Dermis blood vessel endothelial cell (primary cell): ENCODE results near the gene KDELR1. TPM values are rescaled to one million over a fixed set of nuclear protein-coding genes. Genes with fewer than 3 reads are reported as not detected.
A peak's percentile ranks its signal among the peaks of the same experiment; 100 is the strongest.
"Not testable (repeated sequence)": the region's sequence is repeated elsewhere in the genome, so short reads cannot be mapped to it uniquely, and the experiment has no call there.

Experiments
- DNase-seq: peaks from one replicate; pipeline ENCODE4 v3.0.0; 2010
- total RNA-seq: library from RNA; depleted of rRNA; stranded (reverse); fragments of >200 nt; gene quantifications from 2 replicates; pipeline ENCODE4 v1.2.3, GENCODE V29; 2014

KDELR1 gene
- total RNA-seq, 1 donor from 2014 or later, result 37.6 TPM

- no peak for DNase-seq
Observed at GRCh38 chr19:48397263-48398101, 6.1 kb upstream of the KDELR1 start.

DNA sequence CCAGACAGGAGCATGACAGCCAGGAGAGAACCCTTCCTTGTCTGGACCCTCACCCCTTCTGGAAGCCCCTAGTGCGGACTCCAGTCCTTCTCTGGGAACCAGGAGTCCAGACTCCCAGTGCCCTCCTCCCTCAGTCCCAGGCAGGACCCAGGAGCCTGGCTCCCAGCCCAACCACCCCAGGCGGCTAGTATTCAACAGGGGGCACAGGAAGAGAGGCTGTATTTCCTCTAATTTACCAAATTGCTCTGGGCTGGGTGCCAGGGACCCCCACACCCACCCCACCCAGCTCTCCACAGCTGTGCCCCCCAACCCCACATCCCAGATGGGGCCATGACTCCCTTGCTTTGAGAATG is 5.4 kb upstream of the KDELR1 start:
- no peak for DNase-seq

DNA sequence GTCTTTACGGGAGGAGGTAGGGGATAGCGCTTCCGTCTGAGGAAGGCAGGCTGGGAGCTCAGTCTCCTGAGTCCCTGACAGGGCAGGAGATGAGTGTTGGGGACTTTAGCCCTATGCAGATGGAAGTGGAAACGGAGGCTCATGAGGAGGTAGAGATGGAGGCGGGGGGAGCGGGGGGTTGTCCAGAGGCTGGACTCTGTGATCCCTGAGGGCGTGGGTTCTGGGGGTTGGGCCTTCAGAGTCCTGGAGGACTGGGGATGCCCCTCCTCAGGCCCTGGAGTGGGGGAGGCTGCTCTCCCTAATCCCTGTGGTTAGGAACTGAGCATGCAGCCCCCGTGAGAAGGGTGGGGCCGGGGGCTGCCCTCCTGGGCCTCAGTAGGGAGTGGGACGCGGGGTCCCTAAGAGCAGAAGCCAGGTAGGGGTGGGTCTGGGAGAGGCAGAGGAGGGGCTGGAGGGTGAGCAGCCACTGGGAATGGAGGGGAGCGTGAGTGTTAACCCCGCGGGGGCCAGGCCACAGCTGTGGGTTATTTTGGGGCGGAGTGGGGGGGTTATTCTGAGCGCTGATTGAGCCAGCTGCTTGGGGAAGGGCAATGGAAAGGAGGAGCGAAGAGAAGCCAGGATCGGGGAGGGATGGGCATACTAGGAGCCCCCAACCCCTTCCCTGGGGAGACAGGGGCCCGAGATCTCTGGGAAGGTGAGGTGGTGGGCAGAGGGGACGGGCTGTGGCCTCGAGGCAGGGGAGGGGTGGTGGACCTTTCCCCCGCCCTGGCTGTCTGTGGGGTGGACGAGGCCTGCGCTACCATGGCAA is 4.9 kb upstream of the KDELR1 start:
- no peak for DNase-seq

DNA sequence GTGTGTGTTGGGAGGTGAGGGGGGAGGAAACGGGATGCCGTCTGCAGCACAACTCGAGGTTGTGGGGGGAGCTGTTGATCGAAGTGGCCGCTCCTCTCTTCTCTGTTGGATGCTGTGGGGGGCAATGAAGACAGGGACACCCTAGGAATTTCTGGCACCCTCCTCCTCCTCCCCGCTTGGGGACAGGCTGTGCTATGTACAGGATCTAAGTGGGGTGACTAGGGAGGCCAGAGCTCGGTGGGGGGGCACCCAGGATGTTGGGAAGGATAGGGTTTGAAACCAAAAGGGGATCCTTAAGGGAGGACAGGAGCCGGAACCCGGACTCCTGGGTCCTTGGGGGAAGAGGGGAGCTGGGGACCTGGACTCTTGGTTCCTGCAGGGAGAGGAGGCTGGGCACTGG is 4.1 kb upstream of the KDELR1 start:
- no peak for DNase-seq

GRCh38 chr19:48395170-48395455 is 3.8 kb upstream of the KDELR1 start:
- DNase-seq, result no peak

DNA sequence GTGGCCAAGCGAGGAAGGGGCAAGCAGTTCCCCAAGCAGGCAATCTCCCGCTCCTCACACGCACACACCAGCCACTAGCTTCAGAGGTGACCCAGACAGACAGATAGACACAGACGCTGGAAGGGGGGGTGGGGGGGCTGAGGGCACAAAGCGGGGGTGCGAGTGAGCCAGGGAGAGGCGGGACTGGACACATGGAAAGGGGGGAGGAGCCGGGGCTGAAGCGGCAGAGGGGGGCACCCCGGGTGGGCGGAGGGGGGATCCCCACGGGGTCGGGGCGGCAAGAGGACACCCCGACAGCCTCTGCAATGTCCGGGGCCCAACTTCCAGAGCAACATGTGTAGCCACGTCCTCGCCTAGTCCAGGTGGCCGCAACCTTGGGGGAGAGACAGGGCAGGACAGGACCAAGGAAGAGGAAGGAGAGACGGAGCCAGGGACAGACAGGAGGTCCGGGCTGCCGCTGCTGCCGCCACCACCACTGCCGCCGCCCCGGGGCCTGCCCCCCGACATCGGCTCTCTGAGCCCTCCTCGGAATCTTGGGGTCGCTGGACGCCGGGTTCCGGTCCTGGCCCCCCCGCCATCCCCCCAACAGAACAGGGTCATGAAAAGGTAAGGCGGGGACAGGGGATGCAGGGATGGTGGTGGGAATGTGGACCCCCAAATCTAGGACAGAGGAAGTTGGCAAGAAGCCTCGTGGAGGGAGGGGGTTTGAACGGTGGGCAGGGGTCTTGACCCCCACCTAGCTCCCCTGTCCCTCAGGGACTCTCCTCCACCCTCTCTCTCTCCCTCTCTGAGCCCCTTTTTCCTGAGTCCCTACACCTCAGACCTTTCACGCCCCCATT is 3.2 kb upstream of the KDELR1 start:
- DNase-seq, result no peak

DNA sequence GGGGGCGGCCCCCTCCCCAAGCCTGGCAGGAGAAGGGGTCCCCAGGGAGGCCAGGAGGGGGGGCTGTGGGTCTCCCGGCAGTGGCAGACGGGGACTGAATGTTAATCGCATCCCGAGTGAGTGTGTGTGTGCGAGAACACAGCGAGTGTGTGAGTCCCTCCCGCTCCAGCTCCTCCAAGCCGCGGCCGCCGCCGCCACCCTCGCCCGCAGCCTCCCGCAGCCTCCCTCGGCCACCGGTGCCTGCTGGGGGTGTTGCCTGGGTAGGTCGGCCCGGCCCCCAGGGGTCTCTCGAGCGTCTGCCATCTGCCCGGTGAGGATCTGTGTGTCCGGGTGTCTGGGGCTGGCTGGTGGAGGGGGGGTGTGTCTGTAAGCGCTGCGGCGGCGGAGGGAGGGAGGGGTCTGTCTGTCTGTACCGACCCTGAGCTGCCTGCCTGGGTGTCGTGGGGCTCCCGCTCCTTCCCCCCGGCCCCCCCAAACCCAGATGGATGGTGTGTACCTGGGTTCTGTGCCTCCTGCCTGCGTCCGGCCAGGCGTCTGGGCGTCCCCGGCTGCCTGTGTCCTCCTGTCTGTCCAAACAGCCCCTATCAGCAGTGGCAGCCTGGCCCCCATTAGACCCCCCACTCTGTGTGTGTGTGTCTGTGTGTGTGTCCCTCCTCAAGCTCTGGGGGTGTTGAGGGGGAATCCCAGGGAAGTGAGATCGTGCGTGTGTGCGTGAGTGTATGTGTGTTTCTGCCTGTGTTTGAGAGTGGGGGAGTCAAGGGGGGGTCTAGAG is 2.4 kb upstream of the KDELR1 start, which contains the start of gene GRIN2D:
TSS of gene GRIN2D (plus strand) at position 110 of the 772 bp plus-strand sequence. CDS start 4,725 bp downstream, outside the sequence.
- peak; percentile 39 for DNase-seq

DNA sequence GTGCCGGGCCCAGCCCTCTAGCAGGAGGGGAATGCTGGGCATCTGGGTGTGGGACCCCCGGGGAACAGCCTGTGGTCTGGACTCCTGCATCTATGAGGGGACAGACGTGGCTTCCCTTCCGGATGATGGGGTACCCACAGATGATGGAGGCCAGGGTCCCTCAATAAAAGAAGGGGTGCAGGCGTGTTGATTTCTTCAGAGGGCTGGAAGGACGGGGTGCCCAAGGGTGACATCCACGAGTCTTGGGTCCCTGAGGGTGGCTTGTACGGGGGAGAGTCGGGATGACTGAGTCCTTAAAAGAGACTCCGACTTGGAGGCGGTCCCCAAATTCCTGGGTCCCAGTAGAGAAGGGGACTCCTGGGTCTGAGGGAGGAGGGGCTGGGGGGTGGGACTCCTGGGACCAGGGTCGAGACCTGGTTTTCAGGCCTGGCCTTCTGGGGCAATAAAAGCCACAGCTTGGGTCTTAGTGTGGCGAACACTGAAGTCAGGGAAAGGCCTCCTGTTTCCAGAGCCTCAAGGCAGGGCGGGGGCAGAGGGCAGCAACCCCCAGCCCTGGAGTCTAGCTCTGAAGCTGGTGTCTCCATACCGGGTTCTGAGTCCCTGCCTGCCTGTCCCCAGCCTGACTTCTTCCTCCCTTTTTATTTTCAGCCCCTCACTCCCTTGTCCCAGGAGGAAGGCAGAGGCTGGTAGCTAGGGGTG is 1.7 kb upstream of the KDELR1 start:
- DNase-seq, result no peak

DNA sequence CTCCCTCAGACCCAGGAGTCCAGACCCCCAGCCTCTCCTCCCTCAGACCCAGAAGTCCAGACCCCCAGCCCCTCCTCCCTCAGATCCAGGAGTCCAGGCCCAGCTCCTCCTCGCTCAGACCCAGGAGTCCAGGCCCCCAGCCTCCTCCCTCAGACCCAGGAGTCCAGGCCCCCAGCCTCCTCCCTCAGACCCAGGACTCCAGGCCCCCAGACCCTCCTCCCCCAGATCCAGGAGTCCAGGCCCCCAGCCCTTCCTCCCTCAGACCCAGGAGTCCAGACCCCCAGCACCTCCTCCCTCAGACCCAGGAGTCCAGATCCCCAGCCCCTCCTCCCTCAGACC is 624 bp upstream of the KDELR1 start:
- DNase-seq, result not testable (repeated sequence)

DNA sequence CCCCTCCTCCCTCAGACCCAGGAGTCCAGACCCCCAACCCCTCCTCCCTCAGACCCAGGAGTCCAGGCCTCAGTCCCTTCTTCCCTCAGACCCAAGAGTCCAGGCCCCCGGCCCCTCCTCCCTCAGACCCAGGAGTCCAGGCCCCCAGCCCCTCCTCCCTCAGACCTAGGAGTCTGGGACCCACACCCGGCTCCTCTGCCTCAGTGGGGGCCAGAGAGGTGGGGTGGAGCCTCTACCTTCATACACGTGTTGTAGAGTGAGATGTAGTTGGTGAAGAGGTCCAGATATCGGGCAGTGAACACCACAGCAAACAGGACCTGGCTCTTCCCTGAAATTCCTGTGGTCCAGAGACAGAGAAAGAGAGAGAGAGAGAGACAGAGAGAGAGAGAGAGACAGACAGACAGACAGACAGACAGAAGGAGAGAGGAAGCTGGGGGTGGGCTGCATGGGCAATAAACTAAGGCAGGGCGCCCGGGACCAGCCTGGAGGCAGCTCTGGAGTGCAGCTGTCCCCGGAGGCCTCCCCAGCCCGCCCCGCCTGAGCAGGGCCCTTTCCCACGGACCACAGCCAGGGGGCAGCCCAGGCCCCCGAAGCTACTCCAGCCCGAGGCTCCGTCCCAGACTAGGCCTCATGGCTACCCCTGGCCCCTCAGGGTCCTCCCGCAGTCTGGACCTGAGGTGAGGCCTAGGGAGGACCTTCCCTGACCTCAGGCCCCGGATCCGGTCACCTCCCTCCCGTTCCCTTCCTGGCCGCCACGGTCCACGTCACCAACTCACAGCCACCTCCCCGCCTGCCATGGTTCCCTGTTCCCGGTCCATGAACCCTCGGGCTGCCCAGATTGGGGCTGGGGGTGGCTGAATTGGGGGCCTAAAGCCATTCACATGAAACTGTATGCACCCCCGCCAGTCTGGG is 907 bp downstream of the KDELR1 start:
- DNase-seq, result peak; percentile 82

DNA sequence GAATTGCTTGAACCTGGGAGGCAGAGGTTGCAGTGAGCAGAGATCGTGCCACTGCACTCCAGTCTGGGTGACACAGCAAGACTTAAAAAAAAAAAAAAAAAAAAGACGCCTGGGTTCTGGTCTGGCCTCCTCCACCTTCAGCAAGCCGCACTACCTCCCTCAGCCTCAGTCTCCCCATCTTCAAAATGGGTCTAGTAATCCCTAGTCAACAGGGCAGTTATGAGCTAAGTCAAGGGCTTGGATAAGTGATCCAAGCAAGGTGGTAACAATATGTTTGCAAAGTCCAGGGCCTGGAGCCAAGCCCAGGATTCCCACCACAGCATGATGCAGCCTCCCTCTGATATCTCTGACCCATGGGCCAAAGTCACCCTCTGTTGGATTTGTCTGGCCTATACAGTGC is 4.4 kb downstream of the KDELR1 start:
- DNase-seq, result no peak

- DNase-seq, result no peak
Observed at GRCh38 chr19:48385461-48386087, 5.8 kb downstream of the KDELR1 start.

DNA sequence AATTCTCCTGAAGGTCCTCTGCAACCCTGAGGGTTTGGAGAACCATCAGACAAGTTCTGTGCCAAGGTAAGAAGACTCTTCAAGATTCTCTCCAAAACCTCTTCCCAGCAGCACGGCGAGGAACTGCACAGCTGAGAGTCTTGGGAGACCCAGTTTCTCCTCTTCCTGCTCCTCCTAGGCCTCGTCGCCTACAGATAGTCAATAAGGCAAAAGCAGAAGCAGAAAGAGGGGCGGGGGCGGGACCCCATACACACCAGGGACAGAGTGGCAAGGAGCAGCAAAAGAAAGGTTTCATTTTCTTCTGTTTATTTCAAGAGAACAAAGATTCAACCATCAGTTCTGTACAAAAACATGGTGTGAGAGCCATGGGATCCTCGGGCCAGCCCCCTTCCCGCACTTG is 9.1 kb downstream of the KDELR1 start:
- no peak for DNase-seq

DNA sequence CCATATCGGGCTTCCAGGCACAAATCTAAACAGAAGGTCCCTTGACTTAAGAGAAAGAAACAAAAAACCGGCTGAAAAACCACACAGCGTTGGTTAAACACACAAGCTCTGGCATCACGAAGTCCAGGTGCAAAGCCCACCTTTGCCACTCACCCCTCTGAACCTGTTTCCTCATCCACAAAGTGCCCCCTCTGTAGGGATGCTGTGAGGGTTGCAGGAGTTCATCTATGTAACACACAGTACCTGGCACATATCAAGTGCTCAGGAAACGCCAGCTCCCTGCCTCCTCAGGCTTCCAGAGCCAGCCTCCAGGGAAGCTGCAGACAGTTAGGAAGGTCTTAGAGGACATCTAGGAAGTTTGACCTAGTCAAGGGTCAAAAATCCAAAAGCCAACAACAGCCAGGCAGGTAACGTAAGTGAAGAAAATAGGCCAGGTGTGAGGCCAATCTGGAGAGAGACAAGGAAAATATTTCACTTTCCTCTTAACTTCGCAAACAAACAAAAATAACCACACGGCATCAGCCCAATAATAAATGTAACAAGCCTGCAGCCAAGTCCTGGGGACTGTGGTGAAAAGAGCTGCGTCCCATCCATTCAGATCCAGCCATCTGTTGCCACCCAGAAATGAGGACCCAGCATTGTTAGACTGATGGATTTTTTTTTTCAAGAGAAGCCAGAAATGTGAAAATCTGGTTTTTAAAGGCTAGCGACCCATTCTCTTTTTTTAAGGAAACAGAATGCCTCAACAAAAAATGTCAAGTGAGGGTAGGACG is 10.0 kb downstream of the KDELR1 start:
- DNase-seq, result no peak

DNA sequence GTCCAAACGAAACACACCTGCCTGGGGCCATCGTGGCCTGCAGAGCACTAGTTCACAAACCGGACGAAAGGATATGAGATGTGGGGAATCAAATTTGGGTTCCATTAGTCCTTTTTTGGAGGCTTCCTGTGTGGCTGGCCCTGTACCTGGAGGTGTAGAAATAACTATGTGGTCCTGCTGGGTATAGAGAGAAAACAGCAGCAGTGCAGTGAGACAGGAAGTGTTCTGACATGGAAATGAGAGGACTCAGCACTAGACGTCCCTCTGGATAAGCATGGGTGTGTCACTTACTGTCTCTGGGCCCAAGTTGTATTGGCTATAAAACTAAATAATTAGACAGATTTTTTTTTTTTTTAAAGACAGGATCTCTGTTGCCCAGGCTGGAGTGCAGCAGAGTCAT is 12.3 kb downstream of the KDELR1 start:
- no peak for DNase-seq

DNA sequence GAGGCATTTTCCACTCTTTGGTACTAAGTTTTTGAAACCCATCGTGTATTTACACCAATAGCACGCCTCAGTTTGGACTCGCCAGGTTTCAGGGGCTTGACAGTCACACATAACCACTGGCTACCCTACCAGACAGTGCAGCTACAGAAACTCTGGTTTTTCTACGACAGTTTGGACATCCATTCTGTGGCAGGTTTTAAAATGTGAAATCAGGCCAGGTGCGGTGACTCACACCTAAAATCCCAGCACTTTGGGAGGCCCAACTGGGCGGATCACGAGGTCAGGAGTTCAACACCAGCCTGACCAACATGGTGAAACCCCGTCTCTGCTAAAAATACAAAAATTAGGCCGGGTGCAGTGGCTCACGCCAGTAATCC is 13.2 kb downstream of the KDELR1 start:
- no peak for DNase-seq

- no peak for DNase-seq
Observed at GRCh38 chr19:48373567-48373966, 17.8 kb downstream of the KDELR1 start.

DNA sequence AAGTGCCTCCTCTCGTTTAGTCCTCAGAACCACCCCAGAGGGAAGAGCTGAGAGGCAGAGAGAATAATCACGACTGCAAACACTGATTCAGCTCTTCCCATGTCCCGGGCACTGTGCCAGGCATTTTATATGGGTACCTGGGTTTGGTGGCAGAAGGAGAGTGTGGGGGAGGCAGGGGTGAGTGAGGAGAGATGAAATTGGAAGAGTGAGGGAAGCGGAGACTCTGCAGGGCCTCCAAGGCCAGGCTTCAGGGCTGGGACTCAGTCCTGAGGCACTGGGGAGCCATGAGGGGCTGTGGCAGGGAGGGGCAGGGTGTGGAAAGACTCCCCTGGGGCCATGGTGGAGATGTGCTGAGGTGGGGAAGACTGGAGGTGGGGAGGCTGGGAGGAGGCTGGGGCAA is 18.4 kb downstream of the KDELR1 start:
- no peak for DNase-seq

- DNase-seq, result not testable (repeated sequence)
Observed at GRCh38 chr19:48371771-48372170, 19.6 kb downstream of the KDELR1 start.

- DNase-seq, result no peak
Observed at GRCh38 chr19:48371367-48371766, 20.0 kb downstream of the KDELR1 start.
